SK-N-SH treated with all-trans-retinoic acid at 6 μM for 48 hours (cell line): ENCODE data around the gene GUCD1.

Source experiments
- ATAC-seq: fragments of 200-7000 bp; cut with Tn5 transposase; 3 replicates; pipeline ENCODE4 v1.9.1; 2020; ENCODE audit warnings: mild to moderate bottlenecking, moderate library complexity
- ARNTL ChIP-seq: fragments of 450-650 bp; formaldehyde crosslinking; IDR thresholded peaks from 2 replicates; pipeline ENCODE4 v1.5.0; 2020; ENCODE audit warnings: low read depth, mild to moderate bottlenecking, moderate library complexity, borderline replicate concordance
- BACH2 ChIP-seq: fragments of 250-450 bp; sonication (Bioruptor Pico); IDR thresholded peaks from 2 replicates; pipeline ENCODE4 v1.9.0; 2021; ENCODE audit warnings: mild to moderate bottlenecking, borderline replicate concordance
- CREB5 ChIP-seq: fragments of 250-450 bp; sonication (Bioruptor Pico); IDR thresholded peaks from 2 replicates; pipeline ENCODE4 v1.5.1; 2020; ENCODE audit warnings: low read depth, mild to moderate bottlenecking, moderate library complexity
- CSRNP3 ChIP-seq: fragments of 250-450 bp; sonication (Bioruptor Pico); IDR thresholded peaks from 2 replicates; pipeline ENCODE4 v1.5.1; 2021; ENCODE audit warnings: mild to moderate bottlenecking, moderate library complexity
- ESRRG ChIP-seq: fragments of 250-450 bp; sonication (Bioruptor Pico); IDR thresholded peaks from 2 replicates; pipeline ENCODE4 v1.6.1; 2021; ENCODE audit warnings: mild to moderate bottlenecking
- GLIS3 ChIP-seq: fragments of 250-450 bp; sonication (Bioruptor Pico); IDR thresholded peaks from 2 replicates; pipeline ENCODE4 v1.5.0; 2020; ENCODE audit warnings: mild to moderate bottlenecking, moderate library complexity
- ISL1 ChIP-seq: fragments of 250-450 bp; sonication (Bioruptor Pico); IDR thresholded peaks from 2 replicates; pipeline ENCODE4 v2.1.2; 2022; ENCODE audit warnings: mild to moderate bottlenecking, moderate library complexity
- PATZ1 ChIP-seq: fragments of 250-450 bp; sonication (Bioruptor Pico); IDR thresholded peaks from 2 replicates; pipeline ENCODE4 v1.8.0; 2020; ENCODE audit warnings: mild to moderate bottlenecking, moderate library complexity, borderline replicate concordance
- POU6F1 ChIP-seq: fragments of 250-450 bp; sonication (Bioruptor Pico); IDR thresholded peaks from 2 replicates; pipeline ENCODE4 v1.8.0; 2021; ENCODE audit warnings: low read depth, mild to moderate bottlenecking, moderate library complexity, borderline replicate concordance
- RARB ChIP-seq: fragments of 250-450 bp; sonication (Bioruptor Pico); IDR thresholded peaks from 2 replicates; pipeline ENCODE4 v1.8.0; 2021; ENCODE audit warnings: mild to moderate bottlenecking, moderate library complexity
- SNAI2 ChIP-seq: fragments of 250-450 bp; sonication (Bioruptor Pico); IDR thresholded peaks from 2 replicates; pipeline ENCODE4 v1.5.0; 2020; ENCODE audit warnings: mild to moderate bottlenecking, moderate library complexity
- TCF4 ChIP-seq: fragments of 250-450 bp; sonication (Bioruptor Pico); IDR thresholded peaks from 2 replicates; pipeline ENCODE4 v1.8.0; 2021; ENCODE audit warnings: mild to moderate bottlenecking, moderate library complexity, borderline replicate concordance
- TOX ChIP-seq: fragments of 250-450 bp; sonication (Bioruptor Pico); IDR thresholded peaks from 2 replicates; pipeline ENCODE4 v1.8.0; 2021; ENCODE audit warnings: mild to moderate bottlenecking, moderate library complexity, borderline replicate concordance
- TSHZ2 ChIP-seq: fragments of 250-450 bp; sonication (Bioruptor Pico); IDR thresholded peaks from 2 replicates; pipeline ENCODE4 v1.5.0; 2020; ENCODE audit warnings: mild to moderate bottlenecking, moderate library complexity
- ZC3H10 ChIP-seq: fragments of 250-450 bp; sonication (Bioruptor Pico); IDR thresholded peaks from 2 replicates; pipeline ENCODE4 v1.5.1; 2021; ENCODE audit warnings: mild to moderate bottlenecking, moderate library complexity
- ZFP30 ChIP-seq: fragments of 450-650 bp; formaldehyde crosslinking; IDR thresholded peaks from 2 replicates; pipeline ENCODE4 v1.5.0; 2022; ENCODE audit warnings: mild to moderate bottlenecking, moderate library complexity
- ZNF565 ChIP-seq: fragments of 450-650 bp; formaldehyde crosslinking; conservative IDR thresholded peaks from 2 replicates; pipeline ENCODE4 v1.5.0; 2020; ENCODE audit warnings: low read depth, mild to moderate bottlenecking, moderate library complexity
- ZNF70 ChIP-seq: fragments of 450-650 bp; formaldehyde crosslinking; IDR thresholded peaks from 2 replicates; pipeline ENCODE4 v1.5.0; 2020; ENCODE audit warnings: mild to moderate bottlenecking, moderate library complexity

Gene GUCD1

GRCh38 chr22:24496661-24497060 is 58.3 kb downstream of the GUCD1 start:
- ATAC-seq: peak; percentile 21; the same call in 1 of the 3 replicates

GRCh38 chr22:24496234-24496633 is 58.7 kb downstream of the GUCD1 start:
- ATAC-seq: no peak
- TF ChIP-seq TOX (no peak), CSRNP3 (CRISPR knock-in tag) (no peak), ISL1 (CRISPR knock-in tag) (no peak), TCF4 (no peak), SNAI2 (CRISPR knock-in tag) (no peak), ESRRG (CRISPR knock-in tag) (no peak), ZC3H10 (no peak), POU6F1 (CRISPR knock-in tag) (no peak)

More at GRCh38 chr22:24496661-24497060, 58.3 kb downstream of the GUCD1 start:
- no peak for TF ChIP-seq SNAI2 (CRISPR knock-in tag)
- TF ChIP-seq ARNTL (CRISPR knock-in tag): no peak
- TF ChIP-seq GLIS3 (CRISPR knock-in tag): no peak
- TF ChIP-seq ESRRG (CRISPR knock-in tag): no peak
- TF ChIP-seq CREB5 (CRISPR knock-in tag): no peak
- TF ChIP-seq POU6F1 (CRISPR knock-in tag): no peak
- no peak for TF ChIP-seq CSRNP3 (CRISPR knock-in tag)
- TF ChIP-seq TSHZ2 (CRISPR knock-in tag): no peak
- TF ChIP-seq ISL1 (CRISPR knock-in tag): no peak
- TF ChIP-seq ZC3H10: no peak
- TF ChIP-seq ZNF70 (CRISPR knock-in tag): no peak
- TF ChIP-seq BACH2 (CRISPR knock-in tag): no peak
- no peak for TF ChIP-seq PATZ1 (CRISPR knock-in tag)
- no peak for TF ChIP-seq ZFP30 (CRISPR knock-in tag)
- TF ChIP-seq ZNF565 (CRISPR knock-in tag): no peak
- no peak for TF ChIP-seq RARB
